ENCODE results near the gene NR2E1. TPM values are rescaled to one million over a fixed set of nuclear protein-coding genes. Genes with fewer than 3 reads are reported as not detected.

The NR2E1 gene
- total RNA-seq, 1 donor from 2014 or later = 1.0 TPM

DNA sequence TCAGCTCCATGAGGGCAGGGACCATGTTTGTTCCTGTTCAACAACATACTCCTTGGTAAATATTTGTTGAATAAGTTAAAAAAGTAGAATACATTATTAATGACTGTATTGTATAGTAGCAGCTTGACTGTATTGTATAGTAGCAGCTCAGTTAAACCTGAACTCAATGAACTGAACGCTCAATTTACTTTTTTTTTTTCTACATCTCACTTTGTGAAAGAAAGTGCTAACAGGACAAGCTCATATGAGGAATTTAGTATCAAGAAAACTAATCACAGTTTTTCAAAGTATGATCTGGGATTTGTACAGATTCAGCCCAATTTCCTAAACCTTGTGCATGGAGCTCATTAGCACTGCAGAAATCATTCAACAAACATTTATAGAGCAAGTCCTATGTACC is 38.8 kb upstream of the NR2E1 start:
- no peaks in the 10 kb centered on the region for H3K9me3 Mint-ChIP-seq
- no peaks in the 10 kb centered on the region for H3K36me3 Mint-ChIP-seq
- no peak overlapping the region for H3K27ac Mint-ChIP-seq
- Histone ChIP-seq H3F3A (ENCODE audit: low read depth) (peaks cover 15% of the 10 kb centered on the region), H3K9me3 (ENCODE audit: low read depth) (no peaks in the 10 kb centered on the region), H3K4me2 (no peak overlapping the region), H3K9ac (no peak overlapping the region), H3K27me3 (peaks cover 100% of the 10 kb centered on the region), H3K4me1 (peaks cover 15% of the 10 kb centered on the region), H3K27ac (no peak overlapping the region), H4K20me1 (ENCODE audit: low read depth) (peaks cover 17% of the 10 kb centered on the region), H3K36me3 (no peaks in the 10 kb centered on the region), H3K4me3 (no peak overlapping the region), H3K79me2 (ENCODE audit: low read depth) (no peaks in the 10 kb centered on the region), H2AFZ (replicated peaks) (no peak overlapping the region)
- peaks cover 38% of the 10 kb centered on the region for H3K27me3 Mint-ChIP-seq (ENCODE audit: insufficient read depth, low read depth)
- H3K4me3 Mint-ChIP-seq = no peak overlapping the region
- peaks cover 11% of the 10 kb centered on the region for H3K4me1 Mint-ChIP-seq
- TF ChIP-seq, protein P1, sequence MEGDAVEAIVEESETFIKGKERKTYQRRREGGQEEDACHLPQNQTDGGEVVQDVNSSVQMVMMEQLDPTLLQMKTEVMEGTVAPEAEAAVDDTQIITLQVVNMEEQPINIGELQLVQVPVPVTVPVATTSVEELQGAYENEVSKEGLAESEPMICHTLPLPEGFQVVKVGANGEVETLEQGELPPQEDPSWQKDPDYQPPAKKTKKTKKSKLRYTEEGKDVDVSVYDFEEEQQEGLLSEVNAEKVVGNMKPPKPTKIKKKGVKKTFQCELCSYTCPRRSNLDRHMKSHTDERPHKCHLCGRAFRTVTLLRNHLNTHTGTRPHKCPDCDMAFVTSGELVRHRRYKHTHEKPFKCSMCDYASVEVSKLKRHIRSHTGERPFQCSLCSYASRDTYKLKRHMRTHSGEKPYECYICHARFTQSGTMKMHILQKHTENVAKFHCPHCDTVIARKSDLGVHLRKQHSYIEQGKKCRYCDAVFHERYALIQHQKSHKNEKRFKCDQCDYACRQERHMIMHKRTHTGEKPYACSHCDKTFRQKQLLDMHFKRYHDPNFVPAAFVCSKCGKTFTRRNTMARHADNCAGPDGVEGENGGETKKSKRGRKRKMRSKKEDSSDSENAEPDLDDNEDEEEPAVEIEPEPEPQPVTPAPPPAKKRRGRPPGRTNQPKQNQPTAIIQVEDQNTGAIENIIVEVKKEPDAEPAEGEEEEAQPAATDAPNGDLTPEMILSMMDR (IDR thresholded peaks at IDR 0.05) = no peak
- TF ChIP-seq EZH2phosphoT487 (IDR thresholded peaks at IDR 0.05) (no peak), EZH2 (IDR thresholded peaks at IDR 0.05) (no peak)
- no peak for DNase-seq (ENCODE audit: low spot score)

DNA sequence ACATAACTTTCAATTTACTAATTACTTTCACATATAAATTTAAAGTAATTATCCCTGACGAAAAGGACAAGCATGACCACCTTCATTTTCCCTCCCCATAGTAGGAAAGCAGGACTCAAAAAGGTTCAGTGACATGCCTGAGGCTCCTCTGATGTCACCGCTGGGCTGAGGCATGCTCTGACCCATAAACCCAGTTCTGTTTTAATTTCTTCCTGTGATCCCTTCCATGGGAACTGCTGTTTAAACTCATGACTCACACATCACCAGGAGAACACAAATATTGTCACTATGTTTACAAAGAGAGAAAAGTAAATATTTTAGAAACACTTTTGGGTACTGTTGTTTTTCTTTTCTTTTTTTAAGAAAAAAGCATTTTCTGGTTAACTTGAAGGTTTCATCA is 38.0 kb upstream of the NR2E1 start:
- no peaks in the 10 kb centered on the region for H3K9me3 Mint-ChIP-seq
- H3K9ac ChIP-seq = no peak overlapping the region
- H3K27me3 ChIP-seq = peaks cover 100% of the 10 kb centered on the region
- H3K79me2 ChIP-seq (ENCODE audit: low read depth) = no peaks in the 10 kb centered on the region
- peaks cover 19% of the 10 kb centered on the region for H3F3A ChIP-seq (ENCODE audit: low read depth)
- H3K4me1 ChIP-seq = peaks cover 18% of the 10 kb centered on the region
- no peak overlapping the region for H3K4me3 ChIP-seq
- H3K36me3 Mint-ChIP-seq = no peaks in the 10 kb centered on the region
- H3K4me2 ChIP-seq = no peak overlapping the region
- H2AFZ ChIP-seq (replicated peaks) = no peak overlapping the region
- H3K4me3 Mint-ChIP-seq = no peak overlapping the region
- H3K27ac Mint-ChIP-seq = no peak overlapping the region
- no peaks in the 10 kb centered on the region for H3K9me3 ChIP-seq (ENCODE audit: low read depth)
- H3K27ac ChIP-seq = no peak overlapping the region
- TF ChIP-seq, protein P1 (IDR thresholded peaks at IDR 0.05) = no peak
- TF ChIP-seq EZH2phosphoT487 (IDR thresholded peaks at IDR 0.05) = no peak
- TF ChIP-seq EZH2 (IDR thresholded peaks at IDR 0.05) = no peak
- no peaks in the 10 kb centered on the region for H3K36me3 ChIP-seq
- peaks cover 14% of the 10 kb centered on the region for H3K4me1 Mint-ChIP-seq
- peaks cover 16% of the 10 kb centered on the region for H4K20me1 ChIP-seq (ENCODE audit: low read depth)
- peaks cover 41% of the 10 kb centered on the region for H3K27me3 Mint-ChIP-seq (ENCODE audit: insufficient read depth, low read depth)
- DNase-seq (ENCODE audit: low spot score) = no peak

DNA sequence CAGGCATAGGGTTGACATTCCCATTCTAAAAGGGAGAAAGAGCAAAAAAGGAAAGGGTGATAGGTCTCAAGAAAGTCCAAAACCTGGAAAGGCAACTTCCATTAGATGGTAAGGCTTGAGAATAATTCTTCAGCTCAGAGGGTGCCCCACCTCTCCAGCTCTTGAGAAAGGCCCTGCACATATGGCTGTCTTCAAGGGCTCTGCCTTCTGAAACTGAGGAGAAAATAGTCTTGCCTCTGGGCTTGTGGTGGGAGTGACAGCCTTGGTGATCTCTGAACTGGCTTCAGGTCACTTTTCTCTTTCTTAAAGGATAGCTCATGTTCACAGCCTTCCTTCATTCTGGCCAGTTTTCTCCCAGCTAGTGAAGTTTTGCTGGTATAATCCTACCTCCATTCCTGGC is 35.6 kb upstream of the NR2E1 start:
- H3K9me3 Mint-ChIP-seq = no peaks in the 10 kb centered on the region
- no peak for TF ChIP-seq EZH2phosphoT487 (IDR thresholded peaks at IDR 0.05)
- TF ChIP-seq, protein P1 (IDR thresholded peaks at IDR 0.05) = no peak
- no peak for TF ChIP-seq EZH2 (IDR thresholded peaks at IDR 0.05)
- H3K27me3 Mint-ChIP-seq (ENCODE audit: insufficient read depth, low read depth) = peaks cover 22% of the 10 kb centered on the region
- peaks cover 22% of the 10 kb centered on the region for H3K4me1 Mint-ChIP-seq
- H3K36me3 Mint-ChIP-seq = no peaks in the 10 kb centered on the region
- no peak overlapping the region for H2AFZ ChIP-seq (replicated peaks)
- H4K20me1 ChIP-seq (ENCODE audit: low read depth) = peaks cover 9% of the 10 kb centered on the region
- no peak overlapping the region for H3K4me3 Mint-ChIP-seq
- H3K36me3 ChIP-seq = no peaks in the 10 kb centered on the region
- H3F3A ChIP-seq (ENCODE audit: low read depth) = peaks cover 28% of the 10 kb centered on the region
- H3K9me3 ChIP-seq (ENCODE audit: low read depth) = no peaks in the 10 kb centered on the region
- H3K4me3 ChIP-seq = no peak overlapping the region
- H3K4me1 ChIP-seq = peaks cover 23% of the 10 kb centered on the region
- no peak overlapping the region for H3K27ac ChIP-seq
- H3K27me3 ChIP-seq = peaks cover 96% of the 10 kb centered on the region
- no peak overlapping the region for H3K9ac ChIP-seq
- no peak overlapping the region for H3K27ac Mint-ChIP-seq
- H3K4me2 ChIP-seq = no peak overlapping the region
- no peak for DNase-seq (ENCODE audit: low spot score)
- no peaks in the 10 kb centered on the region for H3K79me2 ChIP-seq (ENCODE audit: low read depth)
